GM21619 (cell line): ENCODE measurements around the gene ZNHIT3.

ENCODE experiments used
- ATAC-seq: cut with Tn5 transposase; IDR thresholded peaks from one replicate; pipeline ENCODE4 v1.9.1; 2021; ENCODE audit not compliant: unreplicated experiment

The ZNHIT3 gene

GRCh38 chr17:36545077-36545464 is 58.6 kb downstream of the ZNHIT3 start:
- ATAC-seq = peak; percentile 27
